ENCODE data around the gene ARL5C.

The ARL5C gene

DNA sequence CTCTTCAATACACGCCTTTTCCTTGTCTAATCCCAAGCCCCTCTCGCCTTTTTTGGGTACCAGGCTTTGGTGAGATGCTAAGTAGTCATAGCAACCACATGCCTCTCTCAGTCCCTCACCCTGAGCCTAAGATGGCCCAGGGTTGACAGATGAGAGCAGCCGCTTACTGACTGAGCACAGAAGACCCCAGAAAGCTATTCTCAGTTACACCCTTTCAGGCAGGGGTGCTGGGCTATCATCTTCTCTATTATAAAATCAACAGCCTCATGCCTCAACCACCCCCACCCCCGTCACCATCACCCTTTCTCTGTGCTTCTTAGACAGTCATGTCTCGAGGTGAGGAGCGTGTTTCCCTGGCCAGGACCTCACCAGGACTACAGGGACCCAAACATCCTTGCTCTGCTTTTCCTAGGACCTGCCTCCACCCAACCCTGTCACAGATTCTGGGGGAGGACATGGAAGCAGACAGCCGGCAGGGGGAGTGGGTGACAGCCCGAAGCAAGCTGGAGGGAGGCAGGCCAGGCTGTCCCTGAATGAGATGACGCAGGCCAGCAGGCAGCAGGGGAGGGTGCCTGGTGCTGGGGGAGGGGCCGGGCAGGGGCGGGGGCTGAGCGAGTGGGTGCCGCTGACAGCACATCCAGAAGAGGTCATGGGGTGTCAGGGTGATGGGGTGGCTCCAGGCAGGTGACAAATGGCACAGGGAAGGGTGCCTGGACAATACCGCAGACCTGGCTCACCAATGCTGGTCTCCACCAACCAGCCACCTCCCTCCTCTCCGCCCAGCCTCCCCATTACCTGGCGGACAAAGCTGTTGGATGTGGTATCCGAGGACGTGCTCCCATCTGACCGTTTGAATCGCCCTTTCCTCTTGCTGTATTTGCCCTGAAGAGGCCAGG lies 28.4 kb upstream of the ARL5C start:
- H3K4me3 ChIP-seq (ENCODE audit: low read length), result peak overlapping the region; percentile 81
- TF ChIP-seq, protein P1, sequence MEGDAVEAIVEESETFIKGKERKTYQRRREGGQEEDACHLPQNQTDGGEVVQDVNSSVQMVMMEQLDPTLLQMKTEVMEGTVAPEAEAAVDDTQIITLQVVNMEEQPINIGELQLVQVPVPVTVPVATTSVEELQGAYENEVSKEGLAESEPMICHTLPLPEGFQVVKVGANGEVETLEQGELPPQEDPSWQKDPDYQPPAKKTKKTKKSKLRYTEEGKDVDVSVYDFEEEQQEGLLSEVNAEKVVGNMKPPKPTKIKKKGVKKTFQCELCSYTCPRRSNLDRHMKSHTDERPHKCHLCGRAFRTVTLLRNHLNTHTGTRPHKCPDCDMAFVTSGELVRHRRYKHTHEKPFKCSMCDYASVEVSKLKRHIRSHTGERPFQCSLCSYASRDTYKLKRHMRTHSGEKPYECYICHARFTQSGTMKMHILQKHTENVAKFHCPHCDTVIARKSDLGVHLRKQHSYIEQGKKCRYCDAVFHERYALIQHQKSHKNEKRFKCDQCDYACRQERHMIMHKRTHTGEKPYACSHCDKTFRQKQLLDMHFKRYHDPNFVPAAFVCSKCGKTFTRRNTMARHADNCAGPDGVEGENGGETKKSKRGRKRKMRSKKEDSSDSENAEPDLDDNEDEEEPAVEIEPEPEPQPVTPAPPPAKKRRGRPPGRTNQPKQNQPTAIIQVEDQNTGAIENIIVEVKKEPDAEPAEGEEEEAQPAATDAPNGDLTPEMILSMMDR (conservative IDR thresholded peaks at IDR 0.05; ENCODE audit: low read length), result peak; percentile 59
- peak; percentile 68 for DNase-seq (ENCODE audit: low read depth)

- no peak for DNase-seq (ENCODE audit: low read depth)
- TF ChIP-seq, protein P1 (conservative IDR thresholded peaks at IDR 0.05; ENCODE audit: low read length), result no peak
- no peak overlapping the region for H3K4me3 ChIP-seq (ENCODE audit: low read length)
Measured at GRCh38 chr17:39193346-39193745, 27.4 kb upstream of the ARL5C start.

DNA sequence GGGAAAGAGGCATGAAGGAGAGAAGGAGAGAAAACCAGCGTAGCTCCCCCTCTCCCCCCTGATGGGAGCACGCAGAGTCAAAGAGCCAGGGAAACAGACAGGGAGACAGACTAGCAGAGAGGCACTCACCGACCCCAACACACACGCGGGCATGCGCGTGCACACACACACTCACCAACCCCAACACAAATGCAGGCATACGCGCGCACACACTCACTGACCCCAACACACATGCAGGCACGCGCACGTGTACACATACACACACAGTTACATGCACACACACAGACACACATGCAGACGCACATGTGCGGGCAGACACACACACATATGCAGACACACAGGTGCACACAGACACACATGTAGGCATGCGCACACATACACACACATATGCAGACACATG lies 26.9 kb upstream of the ARL5C start:
- DNase-seq (ENCODE audit: low read depth), result no peak
- no peak overlapping the region for H3K4me3 ChIP-seq (ENCODE audit: low read length)
- TF ChIP-seq, protein P1 (conservative IDR thresholded peaks at IDR 0.05; ENCODE audit: low read length), result no peak

GRCh38 chr17:39191750-39192510 lies 26.0 kb upstream of the ARL5C start:
- no peak overlapping the region for H3K4me3 ChIP-seq (ENCODE audit: low read length)
- TF ChIP-seq, protein P1 (conservative IDR thresholded peaks at IDR 0.05; ENCODE audit: low read length), result no peak
- DNase-seq (ENCODE audit: low read depth), result no peak

GRCh38 chr17:39187152-39187830 lies 21.3 kb upstream of the ARL5C start:
- no peak for DNase-seq (ENCODE audit: low read depth)
- TF ChIP-seq, protein P1 (conservative IDR thresholded peaks at IDR 0.05; ENCODE audit: low read length), result no peak
- H3K4me3 ChIP-seq (ENCODE audit: low read length), result no peak overlapping the region

GRCh38 chr17:39186481-39187002 lies 20.6 kb upstream of the ARL5C start:
- TF ChIP-seq, protein P1 (conservative IDR thresholded peaks at IDR 0.05; ENCODE audit: low read length), result no peak
- no peak overlapping the region for H3K4me3 ChIP-seq (ENCODE audit: low read length)
- DNase-seq (ENCODE audit: low read depth), result no peak
